Mucosa of stomach (tissue), 1 donor: ENCODE measurements around the gene IL3RA.
A peak's percentile ranks its signal among the peaks of the same experiment; 100 is the strongest.

Source experiments
- H3K27me3 ChIP-seq: one replicate; pipeline ENCODE4 v1.7.0; 2013; ENCODE audit warnings: mild to moderate bottlenecking, low read length; ENCODE audit not compliant: control insufficient read depth, insufficient read depth
- H3K36me3 ChIP-seq: one replicate; pipeline ENCODE4 v1.7.0; 2013; ENCODE audit warnings: low read length; ENCODE audit not compliant: control insufficient read depth, insufficient read depth
- H3K4me1 ChIP-seq: one replicate; pipeline ENCODE4 v1.7.0; 2013; ENCODE audit warnings: mild to moderate bottlenecking, low read length; ENCODE audit not compliant: control insufficient read depth, insufficient read depth
- H3K4me3 ChIP-seq: one replicate; pipeline ENCODE4 v1.7.0; 2013; ENCODE audit warnings: low read length
- H3K9ac ChIP-seq: one replicate; pipeline ENCODE4 v1.7.0; 2013; ENCODE audit warnings: mild to moderate bottlenecking, low read length, moderate library complexity
- H3K9me3 ChIP-seq: one replicate; pipeline ENCODE4 v1.7.0; 2013; ENCODE audit warnings: mild to moderate bottlenecking, low read length, moderate library complexity; ENCODE audit not compliant: control insufficient read depth
- donor health status: Pancreatic carcinoma.

Gene IL3RA

DNA sequence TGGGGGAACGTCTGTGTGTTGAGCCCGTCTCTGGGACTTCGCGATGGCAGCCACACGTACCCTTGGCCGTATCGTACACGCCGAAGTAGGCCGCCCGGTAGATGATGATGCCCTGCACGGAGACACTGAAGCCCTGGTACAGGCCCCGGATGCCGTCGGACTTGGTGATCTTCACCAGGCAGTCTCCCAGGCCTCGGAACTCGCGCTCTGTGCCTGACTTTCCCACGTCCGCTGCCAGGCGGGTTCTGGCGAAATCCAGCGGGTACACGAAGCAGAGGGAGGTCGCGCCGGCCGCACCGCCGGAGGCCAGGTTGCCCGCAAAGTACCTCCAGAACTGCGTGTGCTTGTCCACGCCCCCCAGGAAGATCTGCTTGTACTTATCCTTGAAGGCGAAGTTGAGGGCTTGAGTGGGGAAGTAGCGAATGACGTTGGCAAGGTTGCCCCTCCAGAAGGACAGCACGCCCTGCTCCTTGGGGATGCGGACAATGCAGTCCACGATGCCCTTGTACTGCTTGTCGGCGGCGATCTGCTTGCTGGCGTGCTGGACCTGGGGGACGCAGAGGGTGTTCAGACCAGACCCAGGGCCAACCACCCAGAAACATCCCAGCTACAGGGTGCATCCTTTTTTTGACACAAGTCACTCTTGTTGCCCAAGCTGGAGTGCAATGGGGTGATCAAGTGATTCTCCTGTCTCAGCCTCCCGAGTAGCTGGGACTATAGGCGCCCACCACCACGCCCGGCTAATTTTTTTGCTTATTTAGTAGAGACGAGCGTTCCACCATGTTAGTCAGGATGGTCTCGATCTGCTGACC lies 52.8 kb downstream of the IL3RA start:
- no peaks in the 10 kb centered on the region for H3K27me3 ChIP-seq
- no peak overlapping the region for H3K9ac ChIP-seq
- no peaks in the 10 kb centered on the region for H3K9me3 ChIP-seq
- H3K4me3 ChIP-seq = no peak overlapping the region
- peaks cover 5% of the 10 kb centered on the region for H3K36me3 ChIP-seq
- H3K4me1 ChIP-seq = peaks cover 19% of the 10 kb centered on the region

DNA sequence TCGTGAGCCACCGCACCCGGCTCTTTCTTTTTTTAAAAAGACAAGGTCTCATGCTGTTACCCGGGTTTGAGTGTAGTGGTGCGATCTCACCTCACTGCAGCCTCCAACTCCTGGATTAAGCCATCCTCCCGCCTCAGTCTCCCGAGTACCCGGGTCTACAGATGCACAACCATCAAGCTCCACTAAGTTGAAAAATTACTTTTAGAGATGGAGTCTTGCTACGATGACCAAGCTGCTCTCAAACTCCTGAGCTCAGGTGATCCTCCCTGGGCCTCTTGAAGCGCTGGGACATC lies 53.4 kb downstream of the IL3RA start:
- Histone ChIP-seq H3K36me3 (peaks cover 5% of the 10 kb centered on the region), H3K27me3 (no peaks in the 10 kb centered on the region), H3K4me3 (no peak overlapping the region), H3K9me3 (no peaks in the 10 kb centered on the region), H3K9ac (no peak overlapping the region), H3K4me1 (peaks cover 19% of the 10 kb centered on the region)

DNA sequence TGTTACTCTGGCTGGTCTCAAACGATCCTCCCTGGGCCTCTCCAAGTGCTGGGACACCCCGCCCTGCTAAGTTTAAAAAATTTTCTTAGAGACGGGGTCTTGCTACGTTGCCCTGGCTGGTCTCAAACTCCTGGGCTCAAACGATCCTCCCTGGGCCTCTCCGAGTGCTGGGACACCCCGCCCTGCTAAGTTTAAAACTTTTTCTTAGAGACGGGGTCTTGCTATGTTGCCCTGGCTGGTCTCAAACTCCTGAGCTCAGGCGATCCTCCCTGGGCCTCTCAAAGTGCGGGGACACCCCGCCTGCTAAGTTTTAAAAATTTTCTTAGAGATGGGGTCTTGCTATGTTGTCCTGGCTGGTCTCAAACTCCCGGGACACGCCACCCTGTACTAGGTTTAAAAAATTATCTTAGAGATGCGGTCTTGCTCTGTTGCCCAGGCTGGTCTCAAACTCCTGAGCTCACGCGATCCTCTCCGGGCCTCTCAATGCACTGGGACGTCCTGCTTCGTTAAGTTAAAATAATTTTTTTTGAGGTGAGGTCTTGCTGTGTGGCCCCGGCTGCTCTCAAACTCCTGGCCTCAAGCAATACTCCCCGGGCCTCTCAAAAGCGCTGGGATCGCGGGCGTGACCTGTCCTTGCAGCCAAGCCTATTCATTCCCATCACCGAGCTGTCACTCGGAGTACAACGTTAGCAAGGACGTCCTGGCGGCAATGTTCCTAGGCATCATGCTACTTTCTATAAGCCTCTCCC lies 54.2 kb downstream of the IL3RA start:
- Histone ChIP-seq H3K4me3 (peak overlapping the region; percentile 53), H3K9ac (peak overlapping the region; percentile 66), H3K9me3 (no peaks in the 10 kb centered on the region), H3K36me3 (peaks cover 5% of the 10 kb centered on the region), H3K27me3 (no peaks in the 10 kb centered on the region), H3K4me1 (peaks cover 19% of the 10 kb centered on the region)

DNA sequence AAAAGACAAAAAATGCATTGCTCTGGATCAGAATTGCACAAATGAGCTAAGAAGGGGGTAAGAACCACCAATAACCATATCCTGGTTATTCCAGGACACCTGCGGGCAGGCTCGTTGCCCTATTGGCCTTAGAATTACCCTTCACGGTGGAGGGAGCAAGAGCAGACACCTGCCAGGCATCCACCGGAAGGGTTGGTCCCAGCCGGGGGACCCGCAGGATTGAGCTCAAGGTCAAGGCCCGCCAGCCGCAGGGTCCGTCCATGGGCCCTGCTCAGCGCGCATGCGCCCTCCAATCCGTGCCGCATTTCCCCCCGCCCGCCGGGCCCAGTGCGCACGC lies 54.8 kb downstream of the IL3RA start:
- Histone ChIP-seq H3K4me1 (peaks cover 19% of the 10 kb centered on the region), H3K27me3 (no peaks in the 10 kb centered on the region), H3K9ac (peak overlapping the region; percentile 66), H3K36me3 (peaks cover 2% of the 10 kb centered on the region), H3K9me3 (no peaks in the 10 kb centered on the region), H3K4me3 (peak overlapping the region; percentile 53)

DNA sequence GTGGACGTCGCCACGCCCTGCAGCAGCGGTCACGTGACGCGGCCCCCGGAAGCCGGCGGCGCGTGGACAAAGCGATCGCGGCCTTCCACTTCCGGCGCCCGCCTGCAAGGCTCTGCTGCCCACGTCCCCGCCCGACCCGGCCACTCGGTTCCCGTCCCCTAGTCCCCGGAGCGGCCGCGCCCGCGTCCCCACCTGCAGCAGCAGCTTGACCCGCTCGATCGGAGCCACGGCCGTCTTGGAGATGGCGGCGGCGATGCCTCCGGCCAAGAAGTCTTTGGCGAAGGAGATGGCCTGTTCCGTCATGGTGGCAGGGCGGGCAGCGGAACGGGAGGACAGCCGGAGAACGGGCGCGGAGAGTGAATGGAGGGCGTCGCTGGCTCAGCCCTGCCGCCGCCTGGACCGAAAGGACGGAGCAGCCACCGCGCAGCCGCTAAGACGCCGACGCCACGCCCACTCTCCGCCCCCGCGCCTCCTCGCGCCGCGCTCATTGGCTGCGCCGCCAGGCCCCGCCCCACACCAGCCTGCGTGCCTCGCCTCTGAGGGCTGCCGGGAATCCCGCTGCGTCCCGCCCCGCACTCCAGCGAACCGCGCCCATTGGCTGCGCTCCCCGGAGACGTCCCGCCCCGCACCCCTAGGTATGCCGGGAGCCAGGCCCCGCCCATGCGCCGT lies 55.3 kb downstream of the IL3RA start, which contains the start of gene SLC25A6:
SLC25A6 (minus strand) TSS at position 407 of the 669 bp plus-strand sequence; CDS start at position 303, 104 bp downstream.
- peak within 1 kb of the TSS; percentile 92 for H3K9ac ChIP-seq
- no peaks in the 10 kb centered on the region for H3K27me3 ChIP-seq
- H3K36me3 ChIP-seq = no peaks in the 10 kb centered on the region
- H3K4me3 ChIP-seq = peak within 1 kb of the TSS; percentile 71
- peaks cover 19% of the 10 kb centered on the region for H3K4me1 ChIP-seq
- H3K9me3 ChIP-seq = no peaks in the 10 kb centered on the region

DNA sequence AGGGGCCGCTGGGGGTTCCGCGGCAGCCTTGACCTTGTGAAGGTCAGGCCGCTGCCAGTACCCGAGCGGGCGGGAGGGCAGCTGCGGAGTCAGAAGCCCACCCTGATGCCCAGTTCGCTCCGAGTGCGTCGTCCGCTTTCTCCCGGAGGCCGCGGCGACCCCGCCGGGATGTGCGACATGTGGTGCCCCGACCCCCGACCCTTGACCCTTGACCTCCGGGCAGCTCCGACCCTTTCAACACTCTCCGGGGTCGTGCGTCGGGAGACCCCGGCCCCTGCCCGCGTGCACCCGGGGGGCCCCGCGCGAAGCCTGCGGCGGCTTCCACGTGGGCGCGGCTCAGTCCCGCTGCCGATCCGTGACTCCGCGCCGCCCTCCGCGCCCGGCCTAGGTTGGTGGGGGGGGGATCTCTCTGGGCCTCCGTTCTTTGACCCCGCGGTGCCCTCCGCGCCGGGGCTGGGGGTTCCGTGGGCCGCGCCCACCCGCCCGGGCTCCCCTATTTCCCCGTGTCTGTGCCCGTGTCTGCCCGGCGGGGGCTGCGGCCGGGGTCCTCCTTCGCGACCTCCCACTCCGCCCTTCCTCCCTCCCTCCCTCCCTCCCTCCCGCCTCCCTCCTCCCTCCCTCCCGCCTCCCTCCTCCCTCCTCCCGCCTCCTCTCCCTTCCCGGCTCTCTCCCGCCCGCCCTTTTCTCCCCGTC lies 55.9 kb downstream of the IL3RA start:
- Histone ChIP-seq H3K9ac (peak overlapping the region; percentile 89), H3K4me1 (peaks cover 19% of the 10 kb centered on the region), H3K36me3 (no peaks in the 10 kb centered on the region), H3K4me3 (peak overlapping the region; percentile 71), H3K27me3 (no peaks in the 10 kb centered on the region), H3K9me3 (no peaks in the 10 kb centered on the region)

DNA sequence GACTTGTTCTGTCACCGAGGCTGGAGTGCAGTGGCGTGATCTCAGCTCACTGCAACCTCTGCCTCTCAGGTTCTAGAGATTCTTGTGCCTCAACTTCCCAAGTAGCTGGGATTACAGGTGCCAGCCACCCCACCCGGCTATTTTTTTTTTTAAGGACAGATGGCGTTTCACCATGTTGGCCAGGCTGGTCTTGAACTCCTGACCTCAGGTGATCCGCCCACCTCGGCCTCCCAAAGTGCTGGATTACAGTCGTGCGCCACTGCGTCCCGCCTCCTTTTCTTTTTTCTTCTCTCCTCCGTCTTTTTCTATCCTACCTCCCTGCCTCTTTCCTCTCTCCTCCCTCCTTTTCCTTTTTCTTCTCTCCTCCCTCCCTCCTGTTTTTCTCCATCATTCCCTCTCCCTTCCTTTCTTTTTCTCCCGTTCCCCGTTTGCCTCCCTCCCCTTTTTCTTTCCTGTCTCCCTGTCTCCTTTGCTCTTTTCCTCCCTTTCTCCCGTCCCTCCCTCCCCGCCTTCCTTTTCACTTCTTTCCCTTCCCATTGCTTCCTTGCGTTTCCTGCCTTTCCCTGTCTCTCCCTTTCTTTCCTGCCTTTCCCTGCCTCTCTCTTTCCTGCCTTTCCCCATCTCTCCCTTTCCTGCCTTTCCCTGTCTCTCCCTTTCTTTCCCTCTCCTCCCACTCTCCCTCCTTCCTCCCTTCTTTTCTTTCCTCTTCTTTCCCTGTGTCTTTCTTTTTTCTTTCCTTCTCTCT lies 57.5 kb downstream of the IL3RA start:
- Histone ChIP-seq H3K4me3 (no peak overlapping the region), H3K27me3 (no peaks in the 10 kb centered on the region), H3K36me3 (no peaks in the 10 kb centered on the region), H3K4me1 (peaks cover 19% of the 10 kb centered on the region), H3K9me3 (no peaks in the 10 kb centered on the region), H3K9ac (no peak overlapping the region)

DNA sequence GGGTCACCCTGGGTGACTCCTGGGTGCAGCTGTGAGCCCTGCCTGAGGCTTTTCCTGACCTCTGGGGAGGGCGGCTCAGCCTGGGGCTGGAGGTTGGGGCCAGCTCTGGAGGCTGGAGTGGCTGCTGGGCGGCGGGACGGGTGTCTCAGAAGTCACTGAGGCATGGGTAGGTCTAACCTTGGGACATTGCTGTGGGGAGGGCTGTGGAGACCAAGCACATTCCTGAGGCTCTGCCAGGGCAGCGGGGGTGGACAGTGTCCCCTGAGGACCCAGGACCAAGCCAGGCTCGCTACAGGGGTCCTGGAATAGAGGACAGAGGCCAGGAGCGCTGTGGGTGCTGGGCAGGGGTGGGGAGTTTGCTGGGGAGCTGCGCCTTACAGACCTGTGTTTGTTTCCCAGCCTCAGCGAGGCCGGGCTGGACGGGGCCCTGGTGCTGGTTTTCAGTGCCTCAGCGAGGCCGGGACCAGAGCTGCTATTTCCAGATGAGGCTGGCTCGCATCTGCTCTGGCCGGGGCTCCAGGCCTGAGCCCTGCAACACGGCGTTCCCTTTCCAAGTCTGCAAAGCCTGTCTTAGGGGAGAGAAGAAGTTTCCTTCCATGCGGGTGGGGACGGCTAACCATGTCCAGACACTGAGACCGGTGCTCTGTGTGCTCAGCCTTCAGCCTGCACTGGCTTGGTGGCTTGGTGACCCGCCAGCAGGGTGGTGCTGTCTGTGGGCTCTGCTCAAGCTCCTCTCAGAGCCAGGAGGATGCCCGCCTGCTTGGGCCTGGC lies 58.3 kb downstream of the IL3RA start:
- H3K4me3 ChIP-seq = no peak overlapping the region

DNA sequence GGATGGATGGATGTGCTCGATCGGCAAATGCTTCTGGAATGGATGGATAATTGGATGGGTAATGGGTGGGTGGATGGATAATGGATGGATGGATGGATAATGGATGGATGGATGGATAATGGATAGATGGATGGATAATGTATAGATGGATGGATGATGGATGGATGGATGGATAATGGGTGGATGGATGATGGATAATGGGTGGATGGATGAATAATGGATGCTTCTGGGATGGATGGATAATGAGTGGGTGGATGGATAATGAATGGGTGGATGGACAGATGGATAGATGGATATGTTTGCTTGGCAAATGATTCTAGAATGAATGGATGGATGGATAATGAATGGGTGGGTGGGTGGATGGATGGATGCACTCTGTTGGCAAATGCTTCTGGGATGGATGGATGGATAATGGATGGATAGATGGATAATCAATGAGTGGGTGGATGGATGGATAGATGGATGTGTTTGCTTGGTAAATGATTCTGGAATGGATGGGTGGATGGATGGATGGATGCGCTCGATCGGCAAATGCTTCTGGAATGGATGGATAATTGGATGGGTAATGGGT lies 59.1 kb downstream of the IL3RA start:
- H3K4me1 ChIP-seq = peaks cover 6% of the 10 kb centered on the region

More for the DNA sequence above, 58.3 kb downstream of the IL3RA start:
- H3K4me1 ChIP-seq = peaks cover 14% of the 10 kb centered on the region
- H3K9ac ChIP-seq = no peak overlapping the region
- no peaks in the 10 kb centered on the region for H3K9me3 ChIP-seq
- H3K36me3 ChIP-seq = no peaks in the 10 kb centered on the region
- no peaks in the 10 kb centered on the region for H3K27me3 ChIP-seq

DNA sequence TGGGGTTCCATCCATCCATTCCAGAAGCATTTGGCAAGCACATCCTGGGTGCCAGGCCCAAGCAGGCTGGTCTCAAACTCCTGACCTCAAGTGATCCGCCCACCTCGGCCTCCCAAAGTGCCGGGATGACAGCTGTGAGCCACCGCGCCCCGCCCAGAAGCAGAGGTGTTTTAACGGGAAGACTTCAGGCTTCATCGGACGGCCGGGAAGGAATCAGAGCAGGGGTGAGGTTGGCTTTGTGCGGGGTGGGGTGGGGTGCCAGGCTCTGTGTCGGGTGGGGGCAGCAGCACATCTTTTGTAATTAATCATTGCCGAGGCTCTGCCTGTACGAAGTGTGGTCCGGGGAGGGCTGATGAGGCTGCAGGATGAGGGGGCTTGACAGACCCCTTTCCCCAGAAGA lies 60.4 kb downstream of the IL3RA start:
- Histone ChIP-seq H3K9ac (no peak overlapping the region), H3K27me3 (no peaks in the 10 kb centered on the region), H3K4me3 (no peak overlapping the region), H3K9me3 (no peaks in the 10 kb centered on the region), H3K36me3 (no peaks in the 10 kb centered on the region), H3K4me1 (peaks cover 4% of the 10 kb centered on the region)

More for the DNA sequence above, 59.1 kb downstream of the IL3RA start:
- Histone ChIP-seq H3K4me3 (no peak overlapping the region), H3K9ac (no peak overlapping the region), H3K36me3 (no peaks in the 10 kb centered on the region), H3K27me3 (no peaks in the 10 kb centered on the region), H3K9me3 (no peaks in the 10 kb centered on the region)
